ENCODE results near the gene MAMLD1. TPM values are rescaled to one million over a fixed set of nuclear protein-coding genes. Genes with fewer than 3 reads are reported as not detected.

Gene MAMLD1
- total RNA-seq, 1 donor from 2014 or later: 11.2 TPM

GRCh38 chrX:150405576-150405975 is 42.5 kb downstream of the MAMLD1 start:
- DNase-seq (ENCODE audit: low spot score): no peak

- DNase-seq (ENCODE audit: low spot score): no peak
Observed at GRCh38 chrX:150406596-150406995, 43.5 kb downstream of the MAMLD1 start.

GRCh38 chrX:150408007-150408406 is 44.9 kb downstream of the MAMLD1 start:
- DNase-seq (ENCODE audit: low spot score): no peak

GRCh38 chrX:150408561-150408960 is 45.4 kb downstream of the MAMLD1 start:
- DNase-seq (ENCODE audit: low spot score): no peak

GRCh38 chrX:150409486-150409885 is 46.4 kb downstream of the MAMLD1 start:
- DNase-seq (ENCODE audit: low spot score): no peak

GRCh38 chrX:150409964-150410363 is 46.8 kb downstream of the MAMLD1 start:
- DNase-seq (ENCODE audit: low spot score): no peak

- DNase-seq (ENCODE audit: low spot score): no peak
Observed at GRCh38 chrX:150410513-150410912, 47.4 kb downstream of the MAMLD1 start.

- DNase-seq (ENCODE audit: low spot score): no peak
Observed at GRCh38 chrX:150411656-150412055, 48.5 kb downstream of the MAMLD1 start.

- DNase-seq (ENCODE audit: low spot score): no peak
Observed at GRCh38 chrX:150414228-150414627, 51.1 kb downstream of the MAMLD1 start.

- no peak for DNase-seq (ENCODE audit: low spot score)
Observed at GRCh38 chrX:150416469-150416868, 53.4 kb downstream of the MAMLD1 start.

- no peak for DNase-seq (ENCODE audit: low spot score)
Observed at GRCh38 chrX:150421816-150422215, 58.7 kb downstream of the MAMLD1 start.

- no peak for DNase-seq (ENCODE audit: low spot score)
Observed at GRCh38 chrX:150429594-150429993, 66.5 kb downstream of the MAMLD1 start.

GRCh38 chrX:150436195-150436594 is 73.1 kb downstream of the MAMLD1 start:
- DNase-seq (ENCODE audit: low spot score): no peak

- DNase-seq (ENCODE audit: low spot score): no peak
Observed at GRCh38 chrX:150438165-150438564, 75.0 kb downstream of the MAMLD1 start.

- DNase-seq (ENCODE audit: low spot score): no peak
Observed at GRCh38 chrX:150446151-150446550, 83.0 kb downstream of the MAMLD1 start.

GRCh38 chrX:150446995-150447394 is 83.9 kb downstream of the MAMLD1 start:
- no peak for DNase-seq (ENCODE audit: low spot score)

GRCh38 chrX:150449313-150449712 is 86.2 kb downstream of the MAMLD1 start:
- no peak for DNase-seq (ENCODE audit: low spot score)

- DNase-seq (ENCODE audit: low spot score): no peak
Observed at GRCh38 chrX:150450519-150451177, 87.5 kb downstream of the MAMLD1 start.

- no peak for DNase-seq (ENCODE audit: low spot score)
Observed at GRCh38 chrX:150451953-150452352, 88.8 kb downstream of the MAMLD1 start.

- DNase-seq (ENCODE audit: low spot score): no peak
Observed at GRCh38 chrX:150454083-150454482, 91.0 kb downstream of the MAMLD1 start.

GRCh38 chrX:150454508-150455214 is 91.5 kb downstream of the MAMLD1 start:
- no peak for DNase-seq (ENCODE audit: low spot score)

- no peak for DNase-seq (ENCODE audit: low spot score)
Observed at GRCh38 chrX:150455215-150455608, 92.1 kb downstream of the MAMLD1 start.

GRCh38 chrX:150456466-150456865 is 93.3 kb downstream of the MAMLD1 start:
- DNase-seq (ENCODE audit: low spot score): no peak
